ENCODE results near the gene IL12RB2. TPM values are rescaled to one million over a fixed set of nuclear protein-coding genes. Genes with fewer than 3 reads are reported as not detected.

Gene IL12RB2
- polyA plus RNA-seq, 1 of the 3 experiments (the other 2 are of a cell fraction), result not detected

DNA sequence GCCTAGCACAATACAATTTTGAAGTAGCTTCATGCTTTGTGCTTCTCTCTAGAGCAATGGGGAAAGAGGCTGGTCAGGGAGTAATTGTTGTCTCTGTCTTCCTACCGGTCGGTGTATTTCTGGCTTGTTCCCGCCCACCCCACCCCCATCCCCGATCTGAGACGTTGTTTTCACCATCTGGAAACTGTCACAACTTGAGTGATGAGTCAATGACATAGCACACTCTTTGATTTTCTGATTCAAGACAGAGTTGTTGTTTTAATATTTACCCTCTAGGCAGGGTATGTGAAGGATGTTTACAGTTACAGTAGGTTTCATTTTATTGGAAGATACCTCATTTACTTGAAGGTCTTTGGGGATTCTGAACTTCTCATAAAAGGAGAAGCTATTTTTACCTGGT is 7.0 kb downstream of the IL12RB2 start:
- 19% methylated on average over 5 of the region's 5 CpGs for WGBS (ENCODE audit: low lambda C conversion rate)
- Histone ChIP-seq H3K9ac (no peak overlapping the region), H3K36me3 (replicated peaks in 1 of 2; ENCODE audit: control insufficient read depth in 1 of 2, insufficient read depth in 2 of 2, low read length in 1 of 2) (no peaks in the 10 kb centered on the region), H3F3A (replicated peaks; ENCODE audit: insufficient read depth) (no peaks in the 10 kb centered on the region), H3K9me2 (no peaks in the 10 kb centered on the region), H3K27me3 (ENCODE audit: insufficient read depth) (no peaks in the 10 kb centered on the region; the same call in 1 of the 2 replicates), H2AFZ (ENCODE audit: low read depth) (no peak overlapping the region), H3K27ac (ENCODE audit: low read depth in 2 of 2, low read length in 1 of 2) (no peak overlapping the region), H3K79me2 (ENCODE audit: insufficient read depth) (no peaks in the 10 kb centered on the region), H4K20me1 (ENCODE audit: insufficient read depth) (no peaks in the 10 kb centered on the region), H3K9me3 (no peaks in the 10 kb centered on the region), H3K4me2 (no peak overlapping the region), H3K4me1 (ENCODE audit: control insufficient read depth in 1 of 2, insufficient read depth in 2 of 2, low read depth in 1 of 2, low read length in 1 of 2) (no peaks in the 10 kb centered on the region), H3K4me3 (ENCODE audit: low read depth in 2 of 2, low read length in 1 of 2) (no peak overlapping the region)
- DNase-seq, result peak; percentile 12
- ChIA-PET POLR2A (no interaction called here), CTCF (interaction anchor here (0.8 kb wide), 1 partner anchor 33 kb away, joined by 3 read pairs; no protein-coding TSS in a partner anchor)
- TF ChIP-seq NFIC (IDR thresholded peaks at IDR 0.05; ENCODE audit: borderline replicate concordance) (no peak), YY1 (IDR thresholded peaks at IDR 0.05; ENCODE audit: low read depth) (no peak), SMC3 (IDR thresholded peaks at IDR 0.05; ENCODE audit: low read depth, low read length) (no peak), ELF1 (IDR thresholded peaks at IDR 0.05) (no peak), POLR2AphosphoS5 (IDR thresholded peaks at IDR 0.05; ENCODE audit: low read depth, low read length) (no peak), TCF12 (IDR thresholded peaks at IDR 0.05) (no peak), IRF3 (IDR thresholded peaks at IDR 0.05; ENCODE audit: low read depth, low read length) (no peak), PBX3 (IDR thresholded peaks at IDR 0.05) (no peak), TEAD4 (IDR thresholded peaks at IDR 0.05; ENCODE audit: borderline replicate concordance, insufficient read depth) (no peak)

GRCh38 chr1:67316180-67316902 is 8.7 kb downstream of the IL12RB2 start:
- ChIA-PET POLR2A (no interaction called here), CTCF (interaction anchor here (0.8 to 1.6 kb wide), 3 partner anchors 34 to 185 kb away, joined by 3 to 5 read pairs (median 4); no protein-coding TSS in a partner anchor)
- Histone ChIP-seq H3K9ac (no peak overlapping the region), H3K36me3 (replicated peaks in 1 of 2; ENCODE audit: control insufficient read depth in 1 of 2, insufficient read depth in 2 of 2, low read length in 1 of 2) (no peaks in the 10 kb centered on the region), H3K9me3 (no peaks in the 10 kb centered on the region), H3K4me2 (no peak overlapping the region), H4K20me1 (ENCODE audit: insufficient read depth) (no peaks in the 10 kb centered on the region), H2AFZ (ENCODE audit: low read depth) (no peak overlapping the region), H3K27me3 (ENCODE audit: insufficient read depth) (no peaks in the 10 kb centered on the region; the same call in 1 of the 2 replicates), H3K4me1 (ENCODE audit: control insufficient read depth in 1 of 2, insufficient read depth in 2 of 2, low read depth in 1 of 2, low read length in 1 of 2) (no peaks in the 10 kb centered on the region), H3F3A (replicated peaks; ENCODE audit: insufficient read depth) (no peaks in the 10 kb centered on the region), H3K27ac (ENCODE audit: low read depth in 2 of 2, low read length in 1 of 2) (no peak overlapping the region), H3K4me3 (ENCODE audit: low read depth in 2 of 2, low read length in 1 of 2) (no peak overlapping the region), H3K79me2 (ENCODE audit: insufficient read depth) (no peaks in the 10 kb centered on the region), H3K9me2 (no peaks in the 10 kb centered on the region)
- 59% methylated on average over 8 of the region's 8 CpGs for WGBS (ENCODE audit: low lambda C conversion rate)
- no peak for DNase-seq
- TF ChIP-seq CTCF (IDR thresholded peaks at IDR 0.05), result no peak

Measured in SK-N-SH (cell line).